GM23338 (cell line): ENCODE data around the gene FMN1. TPM values are rescaled to one million over a fixed set of nuclear protein-coding genes. Genes with fewer than 3 reads are reported as not detected.

Source experiments
- ATAC-seq: fragments of 200-7000 bp; cut with Tn5 transposase; 3 replicates; pipeline ENCODE4 v1.9.1; 2020
- DNase-seq: peaks from one replicate; pipeline ENCODE4 v3.0.0-alpha.2; 2015; ENCODE audit warnings: low spot score
- H2AFZ ChIP-seq: fragments of 200-600 bp; sonication (generic); 2 replicates; pipeline ENCODE4 v1.8.0; 2016; ENCODE audit warnings: antibody characterized with exemption, mild to moderate bottlenecking, moderate library complexity
- H3F3A ChIP-seq: fragments of 200-600 bp; sonication (generic); replicated peaks from 2 replicates; pipeline ENCODE4 v1.8.0; 2017; ENCODE audit warnings: antibody characterized with exemption, mixed run types, low read depth
- H3K27ac ChIP-seq: fragments of 200-600 bp; sonication (generic); 2 replicates; pipeline ENCODE4 v1.6.1; 2016; ENCODE audit warnings: low read depth
- H3K27me3 ChIP-seq: fragments of 200-600 bp; sonication (generic); 2 replicates; pipeline ENCODE4 v1.8.0; 2016; ENCODE audit warnings: mild to moderate bottlenecking, mixed run types, moderate library complexity; ENCODE audit not compliant: insufficient read depth
- H3K36me3 ChIP-seq: fragments of 200-600 bp; sonication (generic); 2 replicates; pipeline ENCODE4 v1.8.0; 2016; ENCODE audit warnings: mild to moderate bottlenecking; ENCODE audit not compliant: insufficient read depth
- H3K4me1 ChIP-seq: fragments of 200-600 bp; sonication (generic); 2 replicates; pipeline ENCODE4 v1.8.0; 2016; ENCODE audit warnings: mild to moderate bottlenecking, moderate library complexity; ENCODE audit not compliant: insufficient read depth
- H3K4me2 ChIP-seq: fragments of 200-600 bp; sonication (generic); 2 replicates; pipeline ENCODE4 v1.7.1; 2017; ENCODE audit warnings: mixed run types
- H3K4me3 ChIP-seq: fragments of 200-600 bp; sonication (generic); 2 replicates; pipeline ENCODE4 v1.6.1; 2016; ENCODE audit warnings: mixed run types
- H3K79me2 ChIP-seq: fragments of 200-600 bp; sonication (generic); replicated peaks from 2 replicates; pipeline ENCODE4 v1.8.0; 2017; ENCODE audit warnings: mild to moderate bottlenecking; ENCODE audit not compliant: insufficient read depth
- H3K9me2 ChIP-seq: fragments of 200-600 bp; sonication (generic); 2 replicates; pipeline ENCODE4 v1.8.0; 2017; ENCODE audit not compliant: insufficient read depth
- H4K20me1 ChIP-seq: fragments of 200-600 bp; sonication (generic); replicated peaks from 2 replicates; pipeline ENCODE4 v1.8.0; 2017; ENCODE audit warnings: mild to moderate bottlenecking; ENCODE audit not compliant: insufficient read depth
- H3K27ac Mint-ChIP-seq: 2 replicates; pipeline ENCODE4 v1.8.0; 2020; ENCODE audit warnings: inconsistent platforms, mild to moderate bottlenecking, moderate library complexity, mixed read lengths
- H3K27me3 Mint-ChIP-seq: 3 replicates; pipeline ENCODE4 v1.8.0; 2022; ENCODE audit warnings: low read depth, mild to moderate bottlenecking, moderate library complexity, mixed read lengths, inconsistent platforms; ENCODE audit not compliant: insufficient read depth, poor library complexity
- H3K36me3 Mint-ChIP-seq: 3 replicates; pipeline ENCODE4 v1.8.0; 2021; ENCODE audit warnings: low read depth, mild to moderate bottlenecking, inconsistent platforms, moderate library complexity, mixed read lengths
- H3K4me1 Mint-ChIP-seq: 3 replicates; pipeline ENCODE4 v1.8.0; 2020; ENCODE audit warnings: mild to moderate bottlenecking, inconsistent platforms, mixed read lengths
- H3K4me3 Mint-ChIP-seq: 3 replicates; pipeline ENCODE4 v1.8.0; 2021; ENCODE audit warnings: moderate library complexity, mild to moderate bottlenecking, inconsistent platforms, mixed read lengths
- H3K9me3 Mint-ChIP-seq: 3 replicates; pipeline ENCODE4 v1.8.0; 2020; ENCODE audit warnings: moderate library complexity, mild to moderate bottlenecking, inconsistent platforms, mixed read lengths
- CREB1 ChIP-seq: fragments of 250-450 bp; sonication (Bioruptor Pico); IDR thresholded peaks from 2 replicates; pipeline ENCODE4 v1.5.0; 2020; ENCODE audit warnings: low read depth, mild to moderate bottlenecking, moderate library complexity
- CTCF ChIP-seq, 2 experiments: fragments of 200-600 bp in 1 of 2; sonication (generic) in 1 of 2; conservative IDR thresholded peaks; 2 replicates each; pipeline versions ENCODE4 v1.5.1 to v1.6.1; 2016 to 2017; ENCODE audit warnings: antibody characterized with exemption in 2 of 2, low read depth in 2 of 2, mild to moderate bottlenecking in 2 of 2, moderate library complexity in 1 of 2
- ETS1 ChIP-seq: IDR thresholded peaks from 2 replicates; pipeline ENCODE4 v1.6.1; 2016; ENCODE audit warnings: antibody characterized with exemption
- EZH2 ChIP-seq: fragments of 200-600 bp; sonication (generic); IDR thresholded peaks from one replicate; pipeline ENCODE4 v1.8.0; 2017; ENCODE audit warnings: antibody characterized with exemption, mild to moderate bottlenecking, low read depth; ENCODE audit not compliant: unreplicated experiment
- EZH2phosphoT487 ChIP-seq: fragments of 200-600 bp; sonication (generic); IDR thresholded peaks from one replicate; pipeline ENCODE4 v1.8.1; 2018; ENCODE audit warnings: antibody characterized with exemption; ENCODE audit not compliant: unreplicated experiment
- JUNB ChIP-seq: IDR thresholded peaks from one replicate; pipeline ENCODE4 v1.6.1; 2016; ENCODE audit warnings: antibody characterized with exemption; ENCODE audit not compliant: unreplicated experiment
- NANOG ChIP-seq: IDR thresholded peaks from 2 replicates; pipeline ENCODE4 v1.6.1; 2016; ENCODE audit warnings: antibody characterized with exemption, borderline replicate concordance
- POLR2AphosphoS5 ChIP-seq: IDR thresholded peaks from 2 replicates; pipeline ENCODE4 v1.6.1; 2016; ENCODE audit warnings: antibody characterized with exemption, low read depth
- REST ChIP-seq: IDR thresholded peaks from one replicate; pipeline ENCODE4 v1.6.1; 2018; ENCODE audit warnings: antibody characterized with exemption; ENCODE audit not compliant: unreplicated experiment
- STAT1 ChIP-seq: IDR thresholded peaks from one replicate; pipeline ENCODE4 v1.6.1; 2016; ENCODE audit warnings: antibody characterized with exemption; ENCODE audit not compliant: unreplicated experiment
- ZNF114 ChIP-seq: fragments of 250-450 bp; sonication (Bioruptor Pico); IDR thresholded peaks from 2 replicates; pipeline ENCODE4 v1.5.0; 2020; ENCODE audit warnings: mild to moderate bottlenecking, moderate library complexity
- ZNF331 ChIP-seq: fragments of 250-450 bp; sonication (Bioruptor Pico); IDR thresholded peaks from 2 replicates; pipeline ENCODE4 v1.5.0; 2020; ENCODE audit warnings: low read depth, mild to moderate bottlenecking, moderate library complexity
- polyA plus RNA-seq: library from polyadenylated mRNA; unstranded; fragments of >200 nt; fragmentation: Nextera tagmentation; extraction: Ambion mirVana; gene quantifications from 2 replicates; pipeline ENCODE4 v1.2.1, GENCODE V29; 2016
- total RNA-seq: library from RNA; depleted of rRNA; stranded (reverse); fragments of >200 nt; shearing (Covaris generic); gene quantifications from 2 replicates; pipeline ENCODE4 v1.2.3, GENCODE V29; 2014

Gene FMN1
- total and polyA plus RNA-seq, 2 experiments from 2014 or later, result 1.2 to 1.6 TPM

GRCh38 chr15:32871883-32872282 is 322.6 kb downstream of the FMN1 start (continued):
- TF ChIP-seq REST (no peak), CTCF (conservative IDR thresholded peaks at IDR 0.05; ENCODE audit: low read depth in 2 of 2) (no peak), JUNB (no peak), ETS1 (no peak), STAT1 (no peak), CREB1 (CRISPR knock-in tag) (no peak), ZNF114 (CRISPR knock-in tag) (no peak)

GRCh38 chr15:32870240-32871033 is 324.1 kb downstream of the FMN1 start:
- H3F3A ChIP-seq, result no peaks in the 10 kb centered on the region
- Mint-ChIP-seq H3K4me3 (no peak overlapping the region), H3K9me3 (no peaks in the 10 kb centered on the region), H3K4me1 (peaks cover 10% of the 10 kb centered on the region), H3K27ac (no peak overlapping the region), H3K27me3 (peaks cover 3% of the 10 kb centered on the region), H3K36me3 (no peaks in the 10 kb centered on the region; the same call in 2 of the 3 replicates)
- no peaks in the 10 kb centered on the region for H3K27me3 ChIP-seq
- ATAC-seq, result no peak
- H3K27ac ChIP-seq, result no peak overlapping the region
- H3K9me2 ChIP-seq, result peaks cover 3% of the 10 kb centered on the region
- no peak for DNase-seq
- H3K79me2 ChIP-seq, result no peaks in the 10 kb centered on the region
- H3K36me3 ChIP-seq, result no peaks in the 10 kb centered on the region; the same call in 1 of the 2 replicates
- H3K4me1 ChIP-seq, result no peaks in the 10 kb centered on the region
- H3K4me2 ChIP-seq, result no peak overlapping the region
- H4K20me1 ChIP-seq, result no peaks in the 10 kb centered on the region
- H3K4me3 ChIP-seq, result no peak overlapping the region
- H2AFZ ChIP-seq, result peak overlapping the region; percentile 47; the same call in 1 of the 2 replicates
- TF ChIP-seq ZNF331 (no peak), ETS1 (no peak), NANOG (no peak), REST (no peak), EZH2 (no peak), STAT1 (no peak), POLR2AphosphoS5 (no peak), CTCF (conservative IDR thresholded peaks at IDR 0.05; ENCODE audit: low read depth in 2 of 2) (no peak), ZNF114 (CRISPR knock-in tag) (no peak), EZH2phosphoT487 (no peak)
